C4-2B (cell line): ENCODE measurements around the gene NKAPL.

Experiments
- H3K27ac ChIP-seq: fragments of 450-650 bp; 2 replicates; pipeline ENCODE4 v1.5.1; 2017
- ZFX ChIP-seq: fragments of 450-650 bp; IDR thresholded peaks from 2 replicates; pipeline ENCODE4 v1.6.1; 2017
- TF ChIP-seq, protein P1 (sequence below): fragments of 450-650 bp; conservative IDR thresholded peaks from 2 replicates; pipeline ENCODE4 v1.5.1; 2017; ENCODE audit warnings: mild to moderate bottlenecking

Gene NKAPL

DNA sequence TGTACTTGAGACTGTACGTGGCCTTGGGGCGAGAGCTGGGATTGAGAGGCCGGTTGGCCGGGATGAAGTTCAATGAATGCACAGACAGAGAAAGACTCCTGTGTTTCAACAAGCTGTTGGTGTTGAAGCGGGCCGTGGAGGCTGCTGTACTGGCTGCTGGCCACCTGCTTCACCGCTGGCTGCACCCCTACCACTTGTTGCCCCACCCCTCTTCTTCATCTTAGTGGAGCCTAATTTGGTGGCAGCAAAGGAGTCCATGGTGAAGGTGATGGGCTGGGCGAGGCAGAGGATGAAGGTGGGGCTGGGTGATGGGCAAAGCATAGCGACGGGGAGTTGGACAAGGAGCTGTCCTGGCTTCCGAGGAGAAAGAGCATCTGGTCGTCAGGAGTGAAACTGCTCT, 41.2 kb upstream of the NKAPL start:
- peak overlapping the region; percentile 64; the same call in 1 of the 2 replicates for H3K27ac ChIP-seq
- TF ChIP-seq, protein P1, sequence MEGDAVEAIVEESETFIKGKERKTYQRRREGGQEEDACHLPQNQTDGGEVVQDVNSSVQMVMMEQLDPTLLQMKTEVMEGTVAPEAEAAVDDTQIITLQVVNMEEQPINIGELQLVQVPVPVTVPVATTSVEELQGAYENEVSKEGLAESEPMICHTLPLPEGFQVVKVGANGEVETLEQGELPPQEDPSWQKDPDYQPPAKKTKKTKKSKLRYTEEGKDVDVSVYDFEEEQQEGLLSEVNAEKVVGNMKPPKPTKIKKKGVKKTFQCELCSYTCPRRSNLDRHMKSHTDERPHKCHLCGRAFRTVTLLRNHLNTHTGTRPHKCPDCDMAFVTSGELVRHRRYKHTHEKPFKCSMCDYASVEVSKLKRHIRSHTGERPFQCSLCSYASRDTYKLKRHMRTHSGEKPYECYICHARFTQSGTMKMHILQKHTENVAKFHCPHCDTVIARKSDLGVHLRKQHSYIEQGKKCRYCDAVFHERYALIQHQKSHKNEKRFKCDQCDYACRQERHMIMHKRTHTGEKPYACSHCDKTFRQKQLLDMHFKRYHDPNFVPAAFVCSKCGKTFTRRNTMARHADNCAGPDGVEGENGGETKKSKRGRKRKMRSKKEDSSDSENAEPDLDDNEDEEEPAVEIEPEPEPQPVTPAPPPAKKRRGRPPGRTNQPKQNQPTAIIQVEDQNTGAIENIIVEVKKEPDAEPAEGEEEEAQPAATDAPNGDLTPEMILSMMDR = no peak
- TF ChIP-seq ZFX = no peak

DNA sequence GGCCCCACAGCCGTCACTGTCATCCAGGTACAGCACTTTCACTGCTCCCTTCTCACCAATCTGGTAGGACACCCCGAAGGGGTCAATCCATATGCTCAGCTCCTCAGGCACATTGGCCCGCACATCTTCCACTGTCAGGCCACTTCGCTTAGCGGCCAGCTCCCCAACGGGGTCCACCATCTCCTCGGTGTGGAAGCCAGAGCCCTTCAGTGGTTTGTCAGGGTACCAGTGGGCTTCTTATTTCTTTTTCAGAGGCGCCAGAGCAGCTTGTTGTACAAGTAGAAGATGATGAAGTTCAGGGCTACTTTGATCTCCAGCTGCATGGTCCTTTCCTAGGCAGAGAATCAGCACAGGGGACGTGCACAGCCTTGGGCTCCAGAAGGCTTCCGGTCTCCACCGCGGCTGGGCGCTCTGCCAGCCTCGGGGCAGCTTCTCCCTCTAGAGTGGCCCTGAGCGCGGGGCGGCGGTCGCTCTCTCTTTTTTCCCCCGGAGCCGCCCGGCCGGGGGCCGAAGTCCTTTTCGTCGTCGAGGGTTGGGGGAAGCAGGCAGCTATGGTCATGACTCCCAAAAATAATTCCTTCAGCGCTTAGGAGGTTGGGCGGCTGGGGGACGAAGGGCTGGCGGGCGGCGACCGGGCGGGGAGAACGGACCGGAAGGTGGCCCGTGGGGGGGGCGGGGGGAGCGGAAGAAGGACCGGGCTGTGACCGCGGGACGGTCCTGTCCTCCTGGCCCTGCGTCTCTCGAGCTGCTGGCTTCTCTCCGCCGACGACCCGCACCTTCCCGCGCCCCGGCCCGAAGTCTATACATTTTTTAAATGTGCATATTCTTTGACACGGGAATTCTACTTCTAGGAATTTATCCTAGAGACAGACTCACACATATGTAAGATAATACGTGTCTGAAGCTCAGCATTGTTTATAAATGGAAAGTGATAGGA, 40.5 kb upstream of the NKAPL start:
- peak overlapping the region; percentile 64 for H3K27ac ChIP-seq
- TF ChIP-seq ZFX = no peak
- TF ChIP-seq, protein P1 = no peak

DNA sequence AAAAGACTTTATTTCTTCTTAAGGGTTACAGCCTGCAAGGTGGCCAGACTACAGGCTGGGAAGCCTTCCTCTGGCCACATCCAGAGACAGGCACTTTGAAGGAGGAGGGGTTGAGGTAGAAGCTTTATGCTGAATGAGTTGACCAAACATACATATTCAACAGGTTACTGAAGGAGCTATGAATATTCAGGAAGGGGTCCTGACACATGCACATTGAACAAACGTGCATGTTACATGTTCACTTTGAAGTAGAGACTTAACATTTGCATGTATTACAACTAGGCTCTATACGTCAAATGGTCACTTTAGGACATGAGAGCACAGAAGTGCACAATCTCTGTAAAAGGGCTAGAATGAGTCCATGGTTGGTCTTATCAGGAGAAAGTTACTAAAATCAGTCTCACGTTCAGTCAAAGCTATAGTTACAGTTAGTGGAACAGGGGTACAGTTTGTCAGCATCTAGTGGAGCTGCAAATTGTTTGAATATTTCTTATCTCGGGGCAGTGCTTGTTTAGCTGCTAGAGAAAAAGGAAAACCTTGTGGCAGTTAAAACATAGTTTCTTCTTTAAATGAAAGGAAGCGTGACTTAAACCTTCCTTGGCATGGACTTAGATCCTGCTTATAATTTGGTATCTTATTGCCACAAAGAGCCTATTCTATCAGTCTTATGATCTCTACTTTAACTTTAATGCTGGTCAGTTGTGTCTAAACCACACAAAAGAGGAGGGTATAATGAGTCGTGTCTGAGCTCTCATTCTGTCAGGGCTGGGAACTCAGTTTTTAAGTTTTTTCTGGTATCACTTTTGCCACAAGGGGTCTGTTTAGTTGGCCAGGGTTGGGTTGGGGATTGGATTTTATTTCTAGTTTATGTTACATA, 38.6 kb upstream of the NKAPL start:
- TF ChIP-seq, protein P1 = no peak
- no peak for TF ChIP-seq ZFX
- no peak overlapping the region for H3K27ac ChIP-seq

- peak overlapping the region; percentile 62 for H3K27ac ChIP-seq
- TF ChIP-seq, protein P1 = no peak
- no peak for TF ChIP-seq ZFX
These were observed 34.7 kb upstream of the NKAPL start for GRCh38 chr6:28224131-28225055.

DNA sequence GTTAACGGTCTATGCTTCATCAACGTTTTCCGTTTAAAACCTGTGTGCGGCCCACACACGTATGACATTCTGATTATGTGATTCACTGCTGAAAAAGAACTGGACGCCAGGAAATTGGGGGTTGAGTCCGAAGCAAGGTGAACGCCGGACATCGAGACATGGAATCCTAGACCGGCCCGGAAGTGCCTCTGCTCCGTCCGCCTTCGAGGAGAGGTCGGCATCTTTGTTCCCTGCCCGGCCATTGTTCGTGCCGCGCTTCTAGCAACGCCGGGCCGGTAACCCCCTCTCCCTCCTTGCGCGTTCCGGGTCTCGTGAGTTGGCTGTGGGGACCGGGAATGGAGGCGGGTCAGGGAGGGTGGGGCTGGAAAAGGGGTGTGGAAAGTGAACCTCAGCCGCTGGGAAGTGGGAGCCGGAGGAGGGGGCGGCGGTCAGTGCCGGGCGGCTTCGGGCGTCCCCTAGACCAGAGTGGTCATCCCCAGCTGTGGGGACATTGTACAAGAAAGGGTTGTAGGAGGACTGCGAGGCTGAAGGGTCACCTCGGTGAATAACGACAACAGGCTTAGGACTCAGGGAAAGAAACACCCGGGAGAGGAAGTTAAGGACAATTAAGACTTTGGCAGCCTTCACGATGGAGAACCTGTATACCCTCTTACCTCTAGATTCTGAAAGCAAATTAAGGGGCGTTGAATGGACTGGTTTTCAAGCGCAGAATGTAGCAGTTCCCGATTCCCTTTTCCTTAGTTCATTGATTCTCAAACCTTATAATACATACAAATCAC, 33.9 kb upstream of the NKAPL start, which contains the start of gene ZSCAN9:
Gene ZSCAN9, plus strand, starts transcription at position 220 of the 779 bp plus-strand sequence. CDS start 1,810 bp downstream, outside the sequence.
- H3K27ac ChIP-seq = peak within 1 kb of the TSS; percentile 62
- TF ChIP-seq, protein P1 = no peak
- no peak for TF ChIP-seq ZFX

- H3K27ac ChIP-seq = no peak overlapping the region
- TF ChIP-seq, protein P1 = no peak
- no peak for TF ChIP-seq ZFX
These were observed 32.6 kb upstream of the NKAPL start for GRCh38 chr6:28226460-28226859.
